C4-2B (cell line): Measurements from ENCODE around the gene DEPDC7.
"Not testable (repeated sequence)": the region's sequence is repeated elsewhere in the genome, so short reads cannot be mapped to it uniquely, and the experiment has no call there.

Experiments used
- CTCF ChIP-seq: fragments of 450-650 bp; conservative IDR thresholded peaks from 2 replicates; pipeline ENCODE4 v1.5.1; 2017; ENCODE audit warnings: mild to moderate bottlenecking
- ZFX ChIP-seq: fragments of 450-650 bp; IDR thresholded peaks from 2 replicates; pipeline ENCODE4 v1.6.1; 2017

DNA sequence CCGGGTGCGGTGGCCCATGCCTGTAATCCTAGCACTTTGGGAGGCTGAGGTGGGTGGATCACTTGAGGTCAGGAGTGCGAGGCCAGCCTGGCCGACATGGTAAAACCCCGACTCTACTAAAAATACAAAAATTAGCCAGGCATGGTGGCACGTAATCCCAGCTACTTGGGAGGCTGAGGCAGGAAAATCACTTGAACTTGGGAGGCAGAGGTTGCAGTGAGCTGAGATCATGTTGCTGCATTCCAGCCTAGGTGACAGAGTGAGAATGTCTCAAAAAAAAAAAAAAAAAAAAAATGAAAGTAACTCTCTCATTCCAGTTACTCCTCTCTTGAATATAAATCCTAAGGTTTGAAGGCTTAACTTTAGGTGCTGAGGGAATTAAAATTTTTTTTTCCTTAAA, 13.5 kb downstream of the DEPDC7 start:
- TF ChIP-seq CTCF, ZFX: not testable (repeated sequence)
